GM12878 (cell line): ENCODE measurements around the gene SNAPC2. TPM values are rescaled to one million over a fixed set of nuclear protein-coding genes. Genes with fewer than 3 reads are reported as not detected.
"Not testable (repeated sequence)": the region's sequence is repeated elsewhere in the genome, so short reads cannot be mapped to it uniquely, and the experiment has no call there.

Source experiments
- ATAC-seq: fragments of 200-7000 bp; cut with Tn5 transposase; 3 replicates; pipeline ENCODE4 v1.9.1; 2020; ENCODE audit warnings: mild to moderate bottlenecking, moderate library complexity
- BruUV-seq: library from RNA; stranded (reverse); fragments of 400-500 nt; replicated peaks from 2 replicates; lab custom pipeline; 2021; lab: Mats Ljungman, UMichigan
- CTCF ChIA-PET: fragments of 300-600 bp; sonication (Branson Sonifier 250); formaldehyde crosslinking; extraction: SDS; loops from one replicate; lab custom pipeline; 2021; ENCODE audit warnings: inconsistent platforms; lab: Yijun Ruan, JAX
- POLR2A ChIA-PET: fragments of 350-600 bp; formaldehyde crosslinking; extraction: SDS; loops from one replicate; lab custom pipeline; 2021; ENCODE audit warnings: inconsistent platforms; lab: Charles Lee
- RAD21 ChIA-PET: fragments of 300-600 bp; sonication (Branson Sonifier 250); formaldehyde crosslinking; loops from one replicate; lab custom pipeline; 2023; ENCODE audit warnings: antibody characterized with exemption; ENCODE audit not compliant: unreplicated experiment; lab: Charles Lee
- SMC1A ChIA-PET: fragments of 300-600 bp; sonication (Branson Sonifier 250); formaldehyde crosslinking; loops from one replicate; lab custom pipeline; 2023; ENCODE audit not compliant: unreplicated experiment, uncharacterized antibody; lab: Charles Lee
- DNase-seq: peaks from one replicate; pipeline ENCODE4 v3.0.0-alpha.2; 2011; ENCODE audit warnings: low read depth, low spot score
- FAIRE-seq: peaks from 3 replicates; lab custom pipeline; 2011; peaks lifted over from hg19 to GRCh38; lab: Jason Lieb, UNC
- H2AFZ ChIP-seq: 2 replicates; pipeline ENCODE4 v1.6.0; 2011; ENCODE audit warnings: low read depth, low read length, control low read depth; ENCODE audit not compliant: control insufficient read depth
- H3K27ac ChIP-seq: 2 replicates; pipeline ENCODE4 v1.5.1; 2011; ENCODE audit warnings: control low read depth; ENCODE audit not compliant: control insufficient read depth, insufficient read depth
- H3K27me3 ChIP-seq, 2 experiments: replicated peaks in 1 of 2; 2 replicates each; pipeline versions ENCODE4 v1.6.0 to v1.6.1; 2011; ENCODE audit warnings: low read length in 1 of 2; ENCODE audit not compliant: control insufficient read depth in 2 of 2, insufficient read depth in 2 of 2
- H3K36me3 ChIP-seq, 2 experiments: 2 replicates each; pipeline ENCODE4 v1.5.1; 2011; ENCODE audit warnings: low read length in 1 of 2; ENCODE audit not compliant: control insufficient read depth in 2 of 2, insufficient read depth in 2 of 2
- H3K4me1 ChIP-seq: 2 replicates; pipeline ENCODE4 v1.6.1; 2011; ENCODE audit warnings: mild to moderate bottlenecking, low read length, moderate library complexity, mixed read lengths; ENCODE audit not compliant: control insufficient read depth, insufficient read depth
- H3K4me2 ChIP-seq: 2 replicates; pipeline ENCODE4 v1.6.0; 2011; ENCODE audit warnings: control low read depth; ENCODE audit not compliant: control insufficient read depth, insufficient read depth
- H3K4me3 ChIP-seq: fragments of 200-600 bp; sonication (generic); 2 replicates; pipeline ENCODE4 v1.5.1; 2016
- H3K79me2 ChIP-seq: 2 replicates; pipeline ENCODE4 v1.6.0; 2011; ENCODE audit warnings: low read length; ENCODE audit not compliant: control insufficient read depth, insufficient read depth
- H3K9ac ChIP-seq: 2 replicates; pipeline ENCODE4 v1.8.0; 2011; ENCODE audit warnings: low read length, control low read depth, mixed read lengths; ENCODE audit not compliant: control insufficient read depth, insufficient read depth
- H3K9me3 ChIP-seq: replicated peaks from 3 replicates; pipeline ENCODE4 v1.5.1; 2011; ENCODE audit warnings: mild to moderate bottlenecking, low read length; ENCODE audit not compliant: control insufficient read depth, insufficient read depth
- H4K20me1 ChIP-seq: 2 replicates; pipeline ENCODE4 v1.6.0; 2011; ENCODE audit not compliant: control insufficient read depth, insufficient read depth
- IKZF2 ChIP-seq, 2 experiments: fragments of 450-650 bp; IDR thresholded peaks; 2 replicates each; pipeline ENCODE4 v1.6.1; 2017; ENCODE audit warnings: mild to moderate bottlenecking in 2 of 2, moderate library complexity in 2 of 2
- IRF4 ChIP-seq: IDR thresholded peaks from 2 replicates; pipeline ENCODE4 v1.6.1; 2011; ENCODE audit warnings: low read depth, low read length
- POU2F2 ChIP-seq: IDR thresholded peaks from 3 replicates; pipeline ENCODE4 v1.6.1; 2011; ENCODE audit warnings: low read depth, mild to moderate bottlenecking, low read length, borderline replicate concordance
- TARDBP ChIP-seq: IDR thresholded peaks from 2 replicates; pipeline ENCODE4 v1.6.1; 2016; ENCODE audit warnings: borderline replicate concordance
- YY1 ChIP-seq: IDR thresholded peaks from 2 replicates; pipeline ENCODE4 v1.6.1; 2011; ENCODE audit warnings: low read depth, mild to moderate bottlenecking, low read length
- ZNF687 ChIP-seq: fragments of 450-650 bp; IDR thresholded peaks from 2 replicates; pipeline ENCODE4 v1.6.1; 2017; ENCODE audit warnings: mild to moderate bottlenecking, moderate library complexity
- WGBS: methylation state at CpG from one replicate; pipeline ENCODE4 v1.1.6; 2016; ENCODE audit warnings: low lambda C conversion rate; ENCODE audit not compliant: insufficient replicate concordance, insufficient coverage; ENCODE audit errors: missing lambda C conversion rate; 5-methylcytosine and 5-hydroxymethylcytosine counted together
- in situ Hi-C: fragments of 300-500 bp; cut with MboI; formaldehyde crosslinking; loops from 9 replicates; pipeline ENCODE4 v1.14.3; 2018; ENCODE audit warnings: mixed read lengths
- intact Hi-C: fragments of 100-400 bp; cut with micrococcal nuclease; formaldehyde crosslinking; loops from one replicate; pipeline ENCODE4 v1.14.2; 2022; ENCODE audit not compliant: unreplicated experiment
- polyA plus RNA-seq, 11 experiments: library from polyadenylated mRNA; depleted of rRNA in 4 of 11; unstranded in 6 of 11; stranded (reverse) in 5 of 11; fragments of >200 nt; fragmentation: Nextera tagmentation in 4 of 11; fragmentation: Illumina TruSeq in 1 of 11; extraction: Ambion mirVana in 4 of 11; extraction: Trizol in 1 of 11; gene quantifications; 1 replicate in 1 of 11; 2 replicates in 10 of 11; pipeline versions ENCODE4 v1.2.1 to v1.2.3, GENCODE V29; 2011 to 2016; ENCODE audit warnings: inconsistent platforms in 2 of 11, missing spikeins in 2 of 11, low read depth in 1 of 11
- total RNA-seq, 4 experiments: library from RNA; depleted of rRNA in 3 of 4; stranded (reverse); fragments of >200 nt in 3 of 4; fragmentation: Illumina TruSeq in 1 of 4; extraction: Trizol in 1 of 4; gene quantifications; 2 replicates each; pipeline versions ENCODE4 v1.2.1 to v1.2.3, GENCODE V29; 2013 to 2021
- TF ChIP-seq, protein P1 (sequence below): fragments of 450-650 bp; IDR thresholded peaks from 2 replicates; pipeline ENCODE4 v1.6.1; 2017; ENCODE audit warnings: antibody characterized with exemption, mild to moderate bottlenecking, moderate library complexity

SNAPC2 gene
- total and polyA plus RNA-seq, 10 of the 15 experiments (the other 5 are each of a cell fraction or from before 2014, with no cell fraction given) = 0.19 to 20.8 (median 12.6) TPM

DNA sequence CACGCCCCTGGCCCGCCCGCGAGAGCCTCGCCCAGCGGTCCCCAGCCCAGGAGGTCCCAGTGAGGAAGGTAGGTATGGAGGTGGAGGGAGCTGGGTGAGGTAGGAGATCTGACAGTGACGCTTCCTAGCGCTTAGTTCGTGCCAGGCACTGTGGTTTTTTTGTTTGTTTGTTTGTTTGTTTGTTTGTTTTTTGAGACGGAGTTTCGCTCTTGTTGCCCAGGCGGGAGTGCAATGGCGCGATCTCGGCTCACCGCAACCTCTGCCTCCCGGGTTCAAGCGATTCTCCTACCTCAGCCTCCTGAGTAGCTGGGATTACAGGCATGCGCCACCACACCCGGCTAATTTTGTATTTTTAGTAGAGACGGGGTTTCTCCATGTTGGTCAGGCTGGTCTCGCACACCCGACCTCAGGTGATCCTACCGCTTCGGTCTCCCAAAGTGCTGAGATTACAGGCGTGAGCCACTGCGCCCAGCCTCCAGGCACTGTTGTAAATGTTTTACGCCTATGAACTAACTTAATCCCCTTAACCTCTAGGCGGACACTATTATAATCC, 2.0 kb upstream of the SNAPC2 start:
- FAIRE-seq, BruUV-seq, POLR2A ChIA-PET, RAD21 ChIA-PET, H3K79me2 ChIP-seq, H3K9me3 ChIP-seq, H3K27ac ChIP-seq, ATAC-seq, H3K4me2 ChIP-seq, DNase-seq, H3K9ac ChIP-seq, intact Hi-C loops, H3K36me3 ChIP-seq, H3K4me3 ChIP-seq, in situ Hi-C loops, H2AFZ ChIP-seq, H4K20me1 ChIP-seq: not testable (repeated sequence)
- WGBS = 19% methylated on average over 29 of the region's 29 CpGs
- peaks cover 8 to 21% of the 10 kb centered on the region in 2 experiments for H3K27me3 ChIP-seq
- SMC1A ChIA-PET = interaction anchor here (1.6 kb wide), 1 partner anchor 26 kb away, joined by 3 read pairs; no protein-coding TSS in a partner anchor
- CTCF ChIA-PET = interaction anchor here (1.1 to 1.2 kb wide), 2 partner anchors 11 to 26 kb away, joined by 3 to 4 read pairs; partner anchors contain the start of gene TIMM44
- H3K4me1 ChIP-seq = peaks cover 11% of the 10 kb centered on the region

GRCh38 chr19:7918615-7919421, 1.3 kb upstream of the SNAPC2 start:
- ChIA-PET POLR2A (interaction anchor here (0.7 to 2.9 kb wide), 3 partner anchors 15 to 147 kb away, joined by 6 to 27 read pairs (median 18); partner anchors contain the start of genes MAP2K7 and TIMM44), RAD21 (interaction anchor here (1.1 to 2.5 kb wide), 4 partner anchors 10 to 350 kb away, joined by 5 to 17 read pairs (median 14); partner anchors contain the start of genes MAP2K7 and TIMM44), SMC1A (interaction anchor here (1.6 kb wide), 2 partner anchors 25 kb away, joined by 3 to 7 read pairs; partner anchors contain the start of gene TIMM44), CTCF (interaction anchor here (1.1 to 3.9 kb wide), 6 partner anchors 10 to 350 kb away, joined by 3 to 32 read pairs (median 10); partner anchors contain the start of genes MAP2K7 and TIMM44)
- Histone ChIP-seq H3K9ac (no peak overlapping the region), H3K36me3 (no peaks in the 10 kb centered on the region; a peak in 1 of 4 replicates), H3K79me2 (no peaks in the 10 kb centered on the region), H3K27ac (no peak overlapping the region), H3K27me3 (peaks cover 8 to 21% of the 10 kb centered on the region in 2 experiments), H4K20me1 (no peaks in the 10 kb centered on the region), H3K9me3 (no peaks in the 10 kb centered on the region; the same call in 2 of the 3 replicates), H2AFZ (no peak overlapping the region), H3K4me3 (no peak overlapping the region), H3K4me2 (peak overlapping the region; percentile 82; the same call in 1 of the 2 replicates), H3K4me1 (peaks cover 11% of the 10 kb centered on the region)
- in situ Hi-C loops (no loop called here), intact Hi-C loops (no loop called here)
- no TSS peak for BruUV-seq
- WGBS = 75% methylated on average over 42 of the region's 42 CpGs
- no peak for FAIRE-seq
- no peak for DNase-seq
- no peak for ATAC-seq
- TF ChIP-seq TARDBP (no peak), POU2F2 (no peak), ZNF687 (no peak), YY1 (no peak), IKZF2 (IDR thresholded peaks at IDR 0.05) (no peak), IRF4 (no peak)
- TF ChIP-seq, protein P1, sequence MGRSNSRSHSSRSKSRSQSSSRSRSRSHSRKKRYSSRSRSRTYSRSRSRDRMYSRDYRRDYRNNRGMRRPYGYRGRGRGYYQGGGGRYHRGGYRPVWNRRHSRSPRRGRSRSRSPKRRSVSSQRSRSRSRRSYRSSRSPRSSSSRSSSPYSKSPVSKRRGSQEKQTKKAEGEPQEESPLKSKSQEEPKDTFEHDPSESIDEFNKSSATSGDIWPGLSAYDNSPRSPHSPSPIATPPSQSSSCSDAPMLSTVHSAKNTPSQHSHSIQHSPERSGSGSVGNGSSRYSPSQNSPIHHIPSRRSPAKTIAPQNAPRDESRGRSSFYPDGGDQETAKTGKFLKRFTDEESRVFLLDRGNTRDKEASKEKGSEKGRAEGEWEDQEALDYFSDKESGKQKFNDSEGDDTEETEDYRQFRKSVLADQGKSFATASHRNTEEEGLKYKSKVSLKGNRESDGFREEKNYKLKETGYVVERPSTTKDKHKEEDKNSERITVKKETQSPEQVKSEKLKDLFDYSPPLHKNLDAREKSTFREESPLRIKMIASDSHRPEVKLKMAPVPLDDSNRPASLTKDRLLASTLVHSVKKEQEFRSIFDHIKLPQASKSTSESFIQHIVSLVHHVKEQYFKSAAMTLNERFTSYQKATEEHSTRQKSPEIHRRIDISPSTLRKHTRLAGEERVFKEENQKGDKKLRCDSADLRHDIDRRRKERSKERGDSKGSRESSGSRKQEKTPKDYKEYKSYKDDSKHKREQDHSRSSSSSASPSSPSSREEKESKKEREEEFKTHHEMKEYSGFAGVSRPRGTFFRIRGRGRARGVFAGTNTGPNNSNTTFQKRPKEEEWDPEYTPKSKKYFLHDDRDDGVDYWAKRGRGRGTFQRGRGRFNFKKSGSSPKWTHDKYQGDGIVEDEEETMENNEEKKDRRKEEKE = no peak
